Right lung (tissue), 5 donors: ENCODE measurements around the gene CD59. TPM values are rescaled to one million over a fixed set of nuclear protein-coding genes. Genes with fewer than 3 reads are reported as not detected.
"Not testable (repeated sequence)": the region's sequence is repeated elsewhere in the genome, so short reads cannot be mapped to it uniquely, and the experiment has no call there.

Source experiments
- DNase-seq, 2 donors: peaks; one replicate each; pipeline ENCODE4 v3.0.0-alpha.2; 2013
- polyA plus RNA-seq, 5 donors: library from polyadenylated mRNA; unstranded; fragments of 120-200 nt; gene quantifications; one replicate each; pipeline versions ENCODE4 v1.2.1 to v1.2.3, GENCODE V29; 2013; ENCODE audit warnings: inconsistent platforms in 1 of 5, low replicate concordance in 1 of 5; ENCODE audit not compliant: insufficient read length in 5 of 5, insufficient read depth in 1 of 5

Gene CD59
- polyA plus RNA-seq, 5 donors, result 180 to 265 (median 225) TPM

- DNase-seq, result no peak
Measured at GRCh38 chr11:33696411-33696810, 39.8 kb downstream of the CD59 start.

GRCh38 chr11:33695051-33695566 is 41.1 kb downstream of the CD59 start:
- no peak for DNase-seq

GRCh38 chr11:33694346-33695050 is 41.7 kb downstream of the CD59 start:
- no peak for DNase-seq

GRCh38 chr11:33692541-33692940 is 43.7 kb downstream of the CD59 start:
- no peak for DNase-seq

- DNase-seq, result peak; percentile 85 to 91
Measured at GRCh38 chr11:33692013-33692504, 44.2 kb downstream of the CD59 start.

GRCh38 chr11:33691066-33691864 is 45.0 kb downstream of the CD59 start:
- no peak for DNase-seq

GRCh38 chr11:33690290-33691065 is 45.7 kb downstream of the CD59 start:
- DNase-seq, result no peak

DNA sequence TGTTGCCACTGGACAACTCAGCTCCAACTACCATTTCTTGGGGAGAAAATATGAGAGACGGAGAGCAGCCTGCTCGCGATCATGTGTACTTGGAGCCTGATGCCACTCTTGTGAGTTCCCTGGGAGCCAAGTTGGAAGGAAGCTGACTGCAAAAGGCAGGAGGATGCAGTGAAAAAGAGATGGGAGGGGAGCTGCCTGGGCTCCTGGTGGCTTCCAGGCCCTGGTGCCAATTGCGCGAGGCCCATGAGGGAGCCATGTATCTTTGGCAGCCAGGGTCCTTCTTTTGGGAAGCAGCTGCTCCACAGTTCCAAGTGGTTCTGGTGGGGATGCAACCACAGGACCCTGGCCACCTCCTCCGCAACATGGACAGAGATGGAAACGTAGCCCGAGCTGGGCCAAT is 46.7 kb downstream of the CD59 start:
- DNase-seq, result no peak

- DNase-seq, result no peak
Measured at GRCh38 chr11:33689085-33689484, 47.1 kb downstream of the CD59 start.

- peak; percentile 45 to 58 for DNase-seq
Measured at GRCh38 chr11:33687733-33688479, 48.3 kb downstream of the CD59 start.

GRCh38 chr11:33685082-33685481 is 51.1 kb downstream of the CD59 start:
- no peak for DNase-seq

DNA sequence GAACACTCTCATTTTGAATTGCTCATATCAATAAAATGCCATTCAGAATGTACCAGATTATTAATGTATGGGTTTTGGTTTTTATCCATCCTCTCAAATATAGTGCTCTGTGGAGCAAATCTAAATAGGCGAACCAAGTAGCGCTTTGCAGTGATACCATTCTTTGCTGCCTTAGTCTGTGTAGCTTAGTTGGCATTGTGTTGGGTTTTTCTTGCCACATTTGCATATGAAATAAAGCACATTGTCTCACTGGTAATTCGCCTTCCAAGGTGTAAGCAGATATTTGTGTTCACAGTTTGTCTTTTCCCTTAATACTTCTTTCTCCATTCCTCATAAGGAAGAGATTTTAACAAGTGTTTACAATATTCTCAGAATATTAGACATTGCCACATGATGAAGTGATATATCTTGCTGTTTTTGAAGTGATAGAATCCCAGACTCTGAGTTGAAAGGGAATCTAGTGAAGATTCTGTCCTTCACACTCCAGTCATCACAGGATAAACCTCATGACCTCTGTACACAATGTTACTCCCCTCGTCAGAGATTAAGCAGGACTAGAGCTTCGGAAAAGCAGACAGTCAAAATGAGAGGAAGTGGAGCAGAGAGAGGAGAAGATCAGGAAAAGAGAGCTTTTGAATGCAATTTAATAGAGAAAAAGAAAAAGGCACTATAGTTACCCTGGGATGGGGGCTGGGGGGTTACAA is 52.1 kb downstream of the CD59 start:
- no peak for DNase-seq

- DNase-seq, result no peak
Measured at GRCh38 chr11:33682446-33682845, 53.8 kb downstream of the CD59 start.

DNA sequence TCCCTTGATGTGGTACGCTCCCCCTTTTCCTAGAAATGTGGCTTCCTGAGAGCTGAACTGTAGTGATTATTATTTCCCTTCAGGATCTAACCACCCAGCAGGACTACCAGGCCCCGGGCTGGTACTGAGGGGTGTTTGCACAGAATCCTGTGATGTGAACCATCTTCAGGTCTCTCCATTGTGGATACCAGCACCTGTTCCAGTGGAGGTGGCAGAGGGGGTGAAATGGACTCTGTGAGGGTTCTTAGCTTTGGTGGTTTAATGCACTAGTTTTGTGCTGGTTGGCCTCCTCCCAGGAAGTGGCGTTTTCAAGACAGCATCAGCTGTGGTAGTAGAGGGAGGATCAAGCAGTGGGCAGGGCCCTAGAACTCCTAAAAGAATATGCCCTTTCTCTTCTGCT is 54.2 kb downstream of the CD59 start:
- no peak for DNase-seq

- not testable (repeated sequence) for DNase-seq
Measured at GRCh38 chr11:33678616-33679015, 57.6 kb downstream of the CD59 start.

- no peak for DNase-seq
Measured at GRCh38 chr11:33674035-33674814, 62.0 kb downstream of the CD59 start.

DNA sequence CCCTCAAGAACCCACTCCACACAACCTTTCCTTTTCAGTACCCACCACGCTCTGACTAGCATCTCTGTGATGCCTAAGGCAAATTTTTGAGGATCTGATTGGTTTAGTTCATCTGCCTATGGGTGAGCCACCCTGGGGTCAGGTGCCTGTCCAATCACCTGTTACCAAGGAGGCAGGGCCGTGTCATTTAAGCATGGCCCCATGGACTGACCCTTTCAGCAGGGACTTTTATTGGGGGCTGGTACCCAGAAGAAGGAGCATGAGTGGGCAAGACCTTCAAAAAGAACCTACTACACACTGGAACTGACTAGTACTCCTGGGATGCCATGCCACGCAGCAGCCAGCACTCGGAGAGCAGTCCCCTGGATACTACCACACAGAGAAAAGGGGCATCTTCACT is 64.0 kb downstream of the CD59 start:
- no peak for DNase-seq

DNA sequence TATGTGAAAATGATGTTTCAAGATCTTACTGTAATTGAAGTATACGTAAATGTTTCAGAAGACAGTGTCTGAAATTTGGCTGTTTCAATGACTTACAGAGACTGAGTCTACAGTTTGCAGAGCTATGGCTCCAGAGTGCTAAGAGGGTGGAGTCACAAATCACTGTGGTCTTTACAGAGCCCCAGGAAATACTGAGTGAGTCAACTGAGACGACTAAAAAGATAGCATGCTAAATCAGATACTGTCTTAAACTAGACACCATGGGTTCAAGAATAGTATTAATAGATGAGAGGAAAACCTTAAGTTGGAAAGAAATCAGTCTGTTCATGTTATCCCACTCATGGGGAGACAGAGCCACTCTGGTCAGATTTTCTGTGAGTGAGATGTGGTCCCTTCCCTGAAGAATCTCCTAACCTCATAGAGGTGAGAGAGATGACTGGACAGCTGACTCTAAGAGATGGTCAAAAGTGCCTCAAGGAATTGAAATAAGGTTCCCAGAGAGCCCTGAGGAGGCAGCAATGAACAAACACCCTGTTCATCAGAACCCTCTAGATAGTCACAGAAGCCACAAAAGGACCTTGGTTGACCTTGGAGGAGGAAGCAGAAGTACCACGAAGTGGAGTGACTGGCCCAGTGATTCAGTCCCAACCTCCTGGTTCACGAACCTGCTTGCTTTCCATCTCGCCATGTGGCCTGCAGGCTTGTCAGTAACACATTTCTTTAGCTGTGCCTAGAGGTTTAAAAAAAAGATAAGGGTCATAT is 65.8 kb downstream of the CD59 start:
- DNase-seq, result no peak
